CD4-positive, alpha-beta T cell (primary cell): ENCODE measurements around the gene ARL14EP. TPM values are rescaled to one million over a fixed set of nuclear protein-coding genes. Genes with fewer than 3 reads are reported as not detected.

Source experiments
- ATAC-seq: fragments of 200-7000 bp; cut with Tn5 transposase; one replicate; pipeline ENCODE4 v1.10.0; 2022; ENCODE audit warnings: mild to moderate bottlenecking; ENCODE audit not compliant: poor library complexity
- CTCF ChIA-PET: fragments of 350-600 bp; sonication (Branson Sonifier 250); formaldehyde crosslinking; loops from one replicate; lab custom pipeline; 2021; ENCODE audit warnings: antibody characterized with exemption, inconsistent platforms; lab: Charles Lee
- POLR2A ChIA-PET: fragments of 350-600 bp; sonication (Branson Sonifier 250); formaldehyde crosslinking; loops from one replicate; lab custom pipeline; 2021; ENCODE audit warnings: antibody characterized with exemption, inconsistent platforms; lab: Charles Lee
- DNase-seq, 14 experiments: peaks; one replicate each; pipeline ENCODE4 v3.0.0-alpha.2; 2013 to 2020; ENCODE audit warnings: mixed read lengths in 2 of 14
- H3K27ac ChIP-seq, 2 donors: one replicate each; pipeline versions ENCODE4 v1.5.1 to v1.7.0; 2013; ENCODE audit warnings: low read length in 2 of 2, low read depth in 1 of 2, mild to moderate bottlenecking in 1 of 2
- H3K27me3 ChIP-seq, 2 experiments: 1 replicate in 1 of 2; 2 replicates in 1 of 2; pipeline versions ENCODE4 v1.6.1 to v1.7.0; 2013; ENCODE audit warnings: low read length in 2 of 2, control low read depth in 1 of 2, mild to moderate bottlenecking in 1 of 2, moderate library complexity in 1 of 2; ENCODE audit not compliant: insufficient read depth in 2 of 2, control insufficient read depth in 1 of 2
- H3K36me3 ChIP-seq: one replicate; pipeline ENCODE4 v1.6.1; 2013; ENCODE audit warnings: low read length, control low read depth; ENCODE audit not compliant: insufficient read depth
- H3K4me1 ChIP-seq: one replicate; pipeline ENCODE4 v1.6.1; 2013; ENCODE audit warnings: low read length, control low read depth; ENCODE audit not compliant: insufficient read depth
- H3K4me3 ChIP-seq: one replicate; pipeline ENCODE4 v1.5.1; 2013; ENCODE audit warnings: mild to moderate bottlenecking, low read length, moderate library complexity
- H3K9me3 ChIP-seq, 2 experiments: 1 replicate in 1 of 2; 2 replicates in 1 of 2; pipeline versions ENCODE4 v1.6.1 to v1.7.0; 2013; ENCODE audit warnings: low read length in 2 of 2, mild to moderate bottlenecking in 2 of 2, control low read depth in 1 of 2, moderate library complexity in 1 of 2; ENCODE audit not compliant: control insufficient read depth in 1 of 2, insufficient read depth in 1 of 2
- H3K27ac Mint-ChIP-seq: one replicate; pipeline ENCODE4 v1.8.0; 2020; ENCODE audit warnings: mixed read lengths
- H3K27me3 Mint-ChIP-seq: one replicate; pipeline ENCODE4 v1.8.0; 2021; ENCODE audit warnings: mixed read lengths
- H3K36me3 Mint-ChIP-seq: one replicate; pipeline ENCODE4 v1.8.0; 2021; ENCODE audit warnings: low read depth, mixed read lengths
- H3K4me1 Mint-ChIP-seq: one replicate; pipeline ENCODE4 v1.8.0; 2021; ENCODE audit warnings: low read depth, mixed read lengths
- H3K4me3 Mint-ChIP-seq: one replicate; pipeline ENCODE4 v1.8.0; 2020; ENCODE audit warnings: mild to moderate bottlenecking, mixed read lengths
- H3K9me3 Mint-ChIP-seq: one replicate; pipeline ENCODE4 v1.8.0; 2020; ENCODE audit warnings: mixed read lengths
- CTCF ChIP-seq: fragments of 200-600 bp; IDR thresholded peaks from one replicate; pipeline ENCODE4 v1.8.0; 2022; ENCODE audit warnings: antibody characterized with exemption, mild to moderate bottlenecking
- intact Hi-C, 2 experiments: fragments of 100-400 bp; cut with DNase I in 1 of 2; cut with micrococcal nuclease in 1 of 2; formaldehyde crosslinking; loops; one replicate each; pipeline versions ENCODE4 v1.15.1 to v1.9.0; 2023 to 2025; cut with DNase I, micrococcal nuclease
- total RNA-seq, 174 experiments: library from RNA in 2 of 174; stranded (reverse) in 2 of 174; gene quantifications; one replicate each; pipeline ENCODE4 v1.2.3 and lab custom pipeline; 2021 to 2026

ARL14EP gene
- total RNA-seq, 2 experiments from 2014 or later, result 48.1 to 49.7 TPM

GRCh38 chr11:30311189-30311588 lies 11.7 kb upstream of the ARL14EP start:
- Histone ChIP-seq H3K27me3 (peaks cover 5 to 22% of the 10 kb centered on the region in 2 experiments), H3K4me1 (no peaks in the 10 kb centered on the region), H3K4me3 (no peak overlapping the region), H3K36me3 (no peaks in the 10 kb centered on the region), H3K9me3 (no peaks in the 10 kb centered on the region), H3K27ac (no peak overlapping the region)
- H3K4me1 Mint-ChIP-seq, result no peaks in the 10 kb centered on the region
- H3K9me3 Mint-ChIP-seq, result no peaks in the 10 kb centered on the region
- CTCF ChIA-PET, result no interaction called here
- no peak for ATAC-seq
- intact Hi-C loops, result no loop called here
- DNase-seq, result no peak
- no peak overlapping the region for H3K4me3 Mint-ChIP-seq
- TF ChIP-seq CTCF, result no peak
- H3K27me3 Mint-ChIP-seq, result peaks cover 38% of the 10 kb centered on the region
- no peaks in the 10 kb centered on the region for H3K36me3 Mint-ChIP-seq
- POLR2A ChIA-PET, result no interaction called here
- no peak overlapping the region for H3K27ac Mint-ChIP-seq

- H3K9me3 Mint-ChIP-seq, result no peaks in the 10 kb centered on the region
- H3K4me1 Mint-ChIP-seq, result no peaks in the 10 kb centered on the region
- H3K27ac ChIP-seq, result no peak overlapping the region
- no peaks in the 10 kb centered on the region for H3K36me3 ChIP-seq
- peaks cover 5 to 22% of the 10 kb centered on the region in 2 experiments for H3K27me3 ChIP-seq
- DNase-seq (no peak), ATAC-seq (no peak)
- ChIA-PET POLR2A (no interaction called here), CTCF (no interaction called here)
- H3K27ac Mint-ChIP-seq, result no peak overlapping the region
- H3K36me3 Mint-ChIP-seq, result no peaks in the 10 kb centered on the region
- H3K9me3 ChIP-seq, result no peaks in the 10 kb centered on the region
- H3K27me3 Mint-ChIP-seq, result peaks cover 38% of the 10 kb centered on the region
- H3K4me3 Mint-ChIP-seq, result no peak overlapping the region
- no peak overlapping the region for H3K4me3 ChIP-seq
- H3K4me1 ChIP-seq, result no peaks in the 10 kb centered on the region
- intact Hi-C loops, result no loop called here
- TF ChIP-seq CTCF, result no peak
Observed at GRCh38 chr11:30312243-30312642, 10.7 kb upstream of the ARL14EP start.

- no peak for ATAC-seq
- no peak overlapping the region for H3K27ac Mint-ChIP-seq
- no peak for DNase-seq
- no peak for TF ChIP-seq CTCF
- POLR2A ChIA-PET, result no interaction called here
- H3K36me3 Mint-ChIP-seq, result no peaks in the 10 kb centered on the region
- H3K27me3 ChIP-seq, result peaks cover 5 to 21% of the 10 kb centered on the region in 2 experiments
- H3K9me3 ChIP-seq, result no peaks in the 10 kb centered on the region
- CTCF ChIA-PET, result no interaction called here
- no peaks in the 10 kb centered on the region for H3K4me1 Mint-ChIP-seq
- no peak overlapping the region for H3K27ac ChIP-seq
- no peaks in the 10 kb centered on the region for H3K9me3 Mint-ChIP-seq
- H3K27me3 Mint-ChIP-seq, result peaks cover 45% of the 10 kb centered on the region
- no peaks in the 10 kb centered on the region for H3K4me1 ChIP-seq
- no peaks in the 10 kb centered on the region for H3K36me3 ChIP-seq
- no peak overlapping the region for H3K4me3 Mint-ChIP-seq
- intact Hi-C loops, result no loop called here
- H3K4me3 ChIP-seq, result no peak overlapping the region
Observed at GRCh38 chr11:30313580-30313979, 9.3 kb upstream of the ARL14EP start.
